HL-60 (cell line): Measurements from ENCODE around the gene SWAP70.

Source experiments
- REST ChIP-seq: IDR thresholded peaks from 2 replicates; pipeline ENCODE4 v1.6.1; 2012; ENCODE audit warnings: low read depth; ENCODE audit not compliant: insufficient replicate concordance
- TF ChIP-seq, protein P1 (sequence below): IDR thresholded peaks from one replicate; pipeline ENCODE4 v1.5.1; 2011; ENCODE audit warnings: low read length, control low read depth, inconsistent platforms; ENCODE audit not compliant: insufficient read depth

- TF ChIP-seq, protein P1, sequence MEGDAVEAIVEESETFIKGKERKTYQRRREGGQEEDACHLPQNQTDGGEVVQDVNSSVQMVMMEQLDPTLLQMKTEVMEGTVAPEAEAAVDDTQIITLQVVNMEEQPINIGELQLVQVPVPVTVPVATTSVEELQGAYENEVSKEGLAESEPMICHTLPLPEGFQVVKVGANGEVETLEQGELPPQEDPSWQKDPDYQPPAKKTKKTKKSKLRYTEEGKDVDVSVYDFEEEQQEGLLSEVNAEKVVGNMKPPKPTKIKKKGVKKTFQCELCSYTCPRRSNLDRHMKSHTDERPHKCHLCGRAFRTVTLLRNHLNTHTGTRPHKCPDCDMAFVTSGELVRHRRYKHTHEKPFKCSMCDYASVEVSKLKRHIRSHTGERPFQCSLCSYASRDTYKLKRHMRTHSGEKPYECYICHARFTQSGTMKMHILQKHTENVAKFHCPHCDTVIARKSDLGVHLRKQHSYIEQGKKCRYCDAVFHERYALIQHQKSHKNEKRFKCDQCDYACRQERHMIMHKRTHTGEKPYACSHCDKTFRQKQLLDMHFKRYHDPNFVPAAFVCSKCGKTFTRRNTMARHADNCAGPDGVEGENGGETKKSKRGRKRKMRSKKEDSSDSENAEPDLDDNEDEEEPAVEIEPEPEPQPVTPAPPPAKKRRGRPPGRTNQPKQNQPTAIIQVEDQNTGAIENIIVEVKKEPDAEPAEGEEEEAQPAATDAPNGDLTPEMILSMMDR = no peak
- TF ChIP-seq REST = no peak
These were observed 68.6 kb downstream of the SWAP70 start for GRCh38 chr11:9732453-9732852.
